CD4-positive, alpha-beta T cell treated with Interleukin-15 for 4 hours (primary cell): ENCODE measurements around the gene KATNB1.
"Not testable (repeated sequence)": the region's sequence is repeated elsewhere in the genome, so short reads cannot be mapped to it uniquely, and the experiment has no call there.

ENCODE experiments used
- DNase-seq: peaks from one replicate; pipeline ENCODE4 v3.0.0-alpha.2; 2020; ENCODE audit warnings: low spot score

Gene KATNB1

GRCh38 chr16:57725554-57725953, 10.0 kb upstream of the KATNB1 start:
- no peak for DNase-seq

- DNase-seq = no peak
Observed at GRCh38 chr16:57725976-57726375, 9.6 kb upstream of the KATNB1 start.

- DNase-seq = no peak
Observed at GRCh38 chr16:57726433-57726947, 9.1 kb upstream of the KATNB1 start.

GRCh38 chr16:57727610-57728009, 8.0 kb upstream of the KATNB1 start:
- no peak for DNase-seq

- DNase-seq = no peak
Observed at GRCh38 chr16:57728336-57729181, 7.0 kb upstream of the KATNB1 start.

GRCh38 chr16:57729182-57729484, 6.4 kb upstream of the KATNB1 start:
- no peak for DNase-seq

GRCh38 chr16:57729852-57730251, 5.7 kb upstream of the KATNB1 start:
- not testable (repeated sequence) for DNase-seq

GRCh38 chr16:57730771-57731730, 4.5 kb upstream of the KATNB1 start:
- DNase-seq = no peak

GRCh38 chr16:57732037-57732436, 3.5 kb upstream of the KATNB1 start:
- no peak for DNase-seq

- DNase-seq = no peak
Observed at GRCh38 chr16:57732714-57733113, 2.9 kb upstream of the KATNB1 start.

- DNase-seq = no peak
Observed at GRCh38 chr16:57734308-57734924, 1.2 kb upstream of the KATNB1 start.

- DNase-seq = peak; percentile 99
Observed at GRCh38 chr16:57734925-57735754, 430 bp upstream of the KATNB1 start.

- DNase-seq = peak; percentile 41
Observed at GRCh38 chr16:57736419-57737351, 1.1 kb downstream of the KATNB1 start.

- no peak for DNase-seq
Observed at GRCh38 chr16:57738844-57739243, 3.3 kb downstream of the KATNB1 start.

- DNase-seq = no peak
Observed at GRCh38 chr16:57739756-57740422, 4.3 kb downstream of the KATNB1 start.

GRCh38 chr16:57740423-57741071, 5.0 kb downstream of the KATNB1 start:
- no peak for DNase-seq

- DNase-seq = no peak
Observed at GRCh38 chr16:57741660-57742191, 6.2 kb downstream of the KATNB1 start.

- DNase-seq = no peak
Observed at GRCh38 chr16:57742543-57742942, 7.0 kb downstream of the KATNB1 start.

GRCh38 chr16:57743458-57743857, 7.9 kb downstream of the KATNB1 start:
- no peak for DNase-seq
